ENCODE data around the gene LRRK1.

The LRRK1 gene

DNA sequence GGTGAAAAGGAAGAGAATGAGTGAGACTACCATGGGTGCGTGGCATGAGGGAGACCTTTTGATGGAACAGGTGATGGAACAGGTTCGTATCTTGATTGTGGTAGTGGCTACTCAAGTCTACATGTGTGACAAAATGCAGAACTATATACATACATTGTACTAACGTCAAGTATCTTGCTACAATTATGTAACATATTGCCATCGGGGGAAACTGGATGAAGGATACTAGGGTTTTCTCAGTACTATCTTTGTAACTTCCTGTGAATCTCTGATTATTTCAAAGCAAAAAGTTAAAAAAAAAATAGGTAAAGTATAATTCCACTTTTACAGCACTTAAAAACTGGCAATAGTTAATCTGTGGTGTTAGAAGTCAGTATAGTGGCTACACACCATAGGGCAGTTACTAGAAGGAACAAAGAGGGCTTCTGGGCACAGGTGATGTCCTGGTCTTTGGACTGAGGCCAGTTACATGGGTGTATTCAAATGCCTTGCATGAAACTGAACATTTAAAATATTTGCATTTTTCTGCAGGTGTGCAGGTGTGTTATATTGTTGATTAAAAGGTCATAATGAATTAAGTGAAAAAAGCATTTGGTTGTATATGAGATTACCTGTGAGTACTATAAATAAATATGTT, 61.4 kb downstream of the LRRK1 start:
- DNase-seq: no peak
- peaks cover 67% of the 10 kb centered on the region for H3K27me3 Mint-ChIP-seq (ENCODE audit: low read depth, poor library complexity)
- H3K4me3 Mint-ChIP-seq: no peak overlapping the region
- no peak overlapping the region for H3K27ac Mint-ChIP-seq
- peaks cover 7% of the 10 kb centered on the region for H3K4me1 Mint-ChIP-seq
- H3K9me3 Mint-ChIP-seq: peaks cover 13% of the 10 kb centered on the region
- TF ChIP-seq, protein P1, sequence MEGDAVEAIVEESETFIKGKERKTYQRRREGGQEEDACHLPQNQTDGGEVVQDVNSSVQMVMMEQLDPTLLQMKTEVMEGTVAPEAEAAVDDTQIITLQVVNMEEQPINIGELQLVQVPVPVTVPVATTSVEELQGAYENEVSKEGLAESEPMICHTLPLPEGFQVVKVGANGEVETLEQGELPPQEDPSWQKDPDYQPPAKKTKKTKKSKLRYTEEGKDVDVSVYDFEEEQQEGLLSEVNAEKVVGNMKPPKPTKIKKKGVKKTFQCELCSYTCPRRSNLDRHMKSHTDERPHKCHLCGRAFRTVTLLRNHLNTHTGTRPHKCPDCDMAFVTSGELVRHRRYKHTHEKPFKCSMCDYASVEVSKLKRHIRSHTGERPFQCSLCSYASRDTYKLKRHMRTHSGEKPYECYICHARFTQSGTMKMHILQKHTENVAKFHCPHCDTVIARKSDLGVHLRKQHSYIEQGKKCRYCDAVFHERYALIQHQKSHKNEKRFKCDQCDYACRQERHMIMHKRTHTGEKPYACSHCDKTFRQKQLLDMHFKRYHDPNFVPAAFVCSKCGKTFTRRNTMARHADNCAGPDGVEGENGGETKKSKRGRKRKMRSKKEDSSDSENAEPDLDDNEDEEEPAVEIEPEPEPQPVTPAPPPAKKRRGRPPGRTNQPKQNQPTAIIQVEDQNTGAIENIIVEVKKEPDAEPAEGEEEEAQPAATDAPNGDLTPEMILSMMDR (IDR thresholded peaks at IDR 0.05): no peak
- no peaks in the 10 kb centered on the region for H3K36me3 Mint-ChIP-seq (ENCODE audit: low read depth)

DNA sequence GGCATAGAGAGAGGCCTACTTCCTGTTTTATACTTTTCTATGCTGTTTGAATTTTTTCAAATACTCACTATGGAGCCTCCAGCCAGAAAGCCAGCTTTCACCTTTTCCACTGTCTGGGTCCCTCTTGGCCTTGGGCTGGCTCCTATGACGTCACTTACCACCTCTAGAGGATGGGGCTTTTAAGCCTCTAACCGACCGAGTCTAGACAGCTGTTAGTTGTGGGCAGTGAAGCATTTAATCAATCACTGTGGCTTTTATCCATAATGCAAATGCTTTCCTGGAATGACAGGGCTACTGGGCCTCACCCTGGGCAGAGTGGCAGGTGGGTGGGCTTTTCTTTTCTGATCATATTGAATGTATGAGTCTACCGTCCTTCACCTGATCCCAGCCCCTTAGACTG, 61.9 kb downstream of the LRRK1 start:
- H3K27ac Mint-ChIP-seq: no peak overlapping the region

DNA sequence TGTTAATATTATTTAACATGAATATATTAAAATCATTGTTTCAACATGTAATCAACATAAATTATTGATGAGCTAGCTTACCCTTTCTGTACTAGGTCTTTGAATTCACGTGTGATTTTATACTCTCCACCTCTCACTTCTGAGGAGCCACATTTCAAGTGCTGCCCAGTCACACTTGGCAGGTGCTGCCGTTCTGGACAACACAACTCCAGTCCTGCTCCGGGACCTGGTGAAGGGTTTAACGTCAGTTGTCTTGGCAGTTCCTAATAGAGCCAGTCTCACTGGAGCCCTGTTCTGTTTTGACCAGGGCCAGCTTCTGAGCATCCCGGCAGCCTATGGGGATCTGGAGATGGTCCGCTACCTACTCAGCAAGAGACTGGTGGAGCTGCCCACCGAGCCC, 64.1 kb downstream of the LRRK1 start:
- Mint-ChIP-seq H3K9me3 (peaks cover 13% of the 10 kb centered on the region), H3K4me1 (peaks cover 27% of the 10 kb centered on the region), H3K36me3 (ENCODE audit: low read depth) (no peaks in the 10 kb centered on the region), H3K4me3 (no peak overlapping the region), H3K27me3 (ENCODE audit: low read depth, poor library complexity) (peaks cover 40% of the 10 kb centered on the region), H3K27ac (no peak overlapping the region)
- TF ChIP-seq, protein P1 (IDR thresholded peaks at IDR 0.05): no peak
- DNase-seq: no peak

More for the DNA sequence above, 61.9 kb downstream of the LRRK1 start:
- TF ChIP-seq, protein P1 (IDR thresholded peaks at IDR 0.05): no peak
- Mint-ChIP-seq H3K27me3 (ENCODE audit: low read depth, poor library complexity) (peaks cover 62% of the 10 kb centered on the region), H3K4me1 (peaks cover 12% of the 10 kb centered on the region), H3K9me3 (peaks cover 13% of the 10 kb centered on the region), H3K36me3 (ENCODE audit: low read depth) (no peaks in the 10 kb centered on the region), H3K4me3 (no peak overlapping the region)
- DNase-seq: no peak

DNA sequence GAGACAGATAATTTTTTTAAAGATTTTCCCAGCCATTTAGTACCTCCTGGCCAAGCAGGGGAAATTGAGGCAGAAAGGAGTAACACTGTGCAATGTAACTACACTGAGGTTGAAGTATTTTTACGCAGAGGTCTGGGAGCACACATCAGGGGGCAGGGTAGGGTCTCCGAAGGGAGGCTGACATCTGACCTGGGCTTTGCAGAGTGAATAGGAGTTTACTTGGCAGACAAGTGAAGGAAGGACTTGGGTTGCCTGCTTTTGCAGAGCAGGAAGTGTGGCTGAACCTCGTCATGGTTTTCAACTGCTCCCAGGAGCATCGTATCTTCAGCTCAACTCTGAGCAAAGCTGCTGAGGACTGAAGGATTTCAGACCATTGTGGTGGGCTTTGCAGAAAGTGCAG, 66.2 kb downstream of the LRRK1 start:
- no peak overlapping the region for H3K27ac Mint-ChIP-seq
- H3K4me1 Mint-ChIP-seq: peaks cover 27% of the 10 kb centered on the region
- H3K27me3 Mint-ChIP-seq (ENCODE audit: low read depth, poor library complexity): peaks cover 26% of the 10 kb centered on the region
- TF ChIP-seq, protein P1 (IDR thresholded peaks at IDR 0.05): no peak
- H3K36me3 Mint-ChIP-seq (ENCODE audit: low read depth): no peaks in the 10 kb centered on the region
- peak overlapping the region; percentile 14 for H3K4me3 Mint-ChIP-seq
- DNase-seq: no peak
- H3K9me3 Mint-ChIP-seq: peaks cover 3% of the 10 kb centered on the region

DNA sequence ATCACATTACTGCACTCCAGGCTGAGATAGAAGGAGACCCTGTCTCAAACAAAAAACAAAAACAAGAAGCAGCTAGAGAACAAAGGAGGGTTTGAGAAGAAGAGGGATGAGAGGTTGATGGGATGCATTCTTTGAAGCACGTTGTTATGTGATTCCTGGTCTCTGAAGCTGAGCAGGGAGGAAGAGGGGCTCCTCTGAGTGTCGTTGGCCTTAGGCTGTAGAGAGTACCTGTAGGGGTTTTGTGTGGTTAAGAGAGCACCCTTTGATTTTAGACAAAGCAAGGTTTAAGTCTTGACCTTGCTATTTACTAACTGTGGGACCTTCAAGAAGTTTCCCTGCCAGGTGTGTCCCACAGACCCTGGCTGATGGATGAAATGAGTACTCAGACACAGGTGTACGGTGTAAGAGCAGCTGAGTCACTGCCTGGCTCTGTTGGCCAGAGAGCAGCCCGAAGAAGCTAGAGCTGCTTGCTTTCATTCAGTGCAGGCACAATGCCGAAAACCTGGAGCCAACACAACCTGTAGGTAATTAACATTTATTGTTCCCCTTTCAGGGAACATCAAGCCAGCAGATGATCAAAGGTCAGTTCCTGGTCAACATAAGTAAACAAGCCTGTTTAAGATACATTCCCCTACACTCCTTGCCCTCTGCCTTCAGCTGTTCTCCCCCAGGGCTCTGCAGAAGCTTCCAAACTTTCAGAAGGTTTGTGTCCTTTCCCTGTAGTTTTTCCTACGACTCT, 67.2 kb downstream of the LRRK1 start:
- H3K36me3 Mint-ChIP-seq (ENCODE audit: low read depth): no peaks in the 10 kb centered on the region
- H3K4me3 Mint-ChIP-seq: no peak overlapping the region
- H3K27me3 Mint-ChIP-seq (ENCODE audit: low read depth, poor library complexity): peaks cover 26% of the 10 kb centered on the region
- H3K4me1 Mint-ChIP-seq: peaks cover 27% of the 10 kb centered on the region
- TF ChIP-seq, protein P1 (IDR thresholded peaks at IDR 0.05): no peak
- peak overlapping the region; percentile 63 for H3K27ac Mint-ChIP-seq
- H3K9me3 Mint-ChIP-seq: no peaks in the 10 kb centered on the region
- no peak for DNase-seq

Data from nephron progenitor cell (in vitro differentiated cells).